GM19023 (cell line): ENCODE measurements around the gene CEP70.
A peak's percentile ranks its signal among the peaks of the same experiment; 100 is the strongest.
"Not testable (repeated sequence)": the region's sequence is repeated elsewhere in the genome, so short reads cannot be mapped to it uniquely, and the experiment has no call there.

Experiments
- ATAC-seq: cut with Tn5 transposase; IDR thresholded peaks from one replicate; pipeline ENCODE4 v1.9.1; 2021; ENCODE audit warnings: mild to moderate bottlenecking, moderate library complexity; ENCODE audit not compliant: unreplicated experiment

CEP70 gene

GRCh38 chr3:138521445-138521844 is 72.6 kb downstream of the CEP70 start:
- not testable (repeated sequence) for ATAC-seq

- peak; percentile 69 for ATAC-seq
These were observed 80.8 kb downstream of the CEP70 start for GRCh38 chr3:138513090-138513843.

- ATAC-seq = no peak
These were observed 82.1 kb downstream of the CEP70 start for GRCh38 chr3:138511945-138512344.

GRCh38 chr3:138509586-138509985 is 84.5 kb downstream of the CEP70 start:
- ATAC-seq = no peak

GRCh38 chr3:138507524-138507923 is 86.5 kb downstream of the CEP70 start:
- no peak for ATAC-seq

- no peak for ATAC-seq
These were observed 95.1 kb downstream of the CEP70 start for GRCh38 chr3:138498991-138499390.

- ATAC-seq = no peak
These were observed 96.2 kb downstream of the CEP70 start for GRCh38 chr3:138497851-138498250.

GRCh38 chr3:138497021-138497420 is 97.0 kb downstream of the CEP70 start:
- ATAC-seq = no peak

GRCh38 chr3:138496436-138496835 is 97.6 kb downstream of the CEP70 start:
- no peak for ATAC-seq

- ATAC-seq = not testable (repeated sequence)
These were observed 98.4 kb downstream of the CEP70 start for GRCh38 chr3:138495638-138496037.

GRCh38 chr3:138494607-138494929 is 99.5 kb downstream of the CEP70 start:
- ATAC-seq = no peak

- no peak for ATAC-seq
These were observed 100.1 kb downstream of the CEP70 start for GRCh38 chr3:138493804-138494606.

GRCh38 chr3:138492980-138493675 is 100.9 kb downstream of the CEP70 start:
- ATAC-seq = no peak

- ATAC-seq = no peak
These were observed 102.1 kb downstream of the CEP70 start for GRCh38 chr3:138491971-138492370.

- ATAC-seq = not testable (repeated sequence)
These were observed 107.5 kb downstream of the CEP70 start for GRCh38 chr3:138486580-138486979.

GRCh38 chr3:138484672-138485071 is 109.4 kb downstream of the CEP70 start:
- not testable (repeated sequence) for ATAC-seq

GRCh38 chr3:138479438-138479863 is 114.6 kb downstream of the CEP70 start:
- ATAC-seq = no peak

- ATAC-seq = no peak
These were observed 116.3 kb downstream of the CEP70 start for GRCh38 chr3:138477801-138478200.

GRCh38 chr3:138477120-138477519 is 116.9 kb downstream of the CEP70 start:
- ATAC-seq = no peak

- ATAC-seq = no peak
These were observed 117.5 kb downstream of the CEP70 start for GRCh38 chr3:138476526-138476925.

- ATAC-seq = no peak
These were observed 119.9 kb downstream of the CEP70 start for GRCh38 chr3:138474163-138474562.

- no peak for ATAC-seq
These were observed 120.7 kb downstream of the CEP70 start for GRCh38 chr3:138473391-138473790.
